LNCaP clone FGC (cell line): Measurements from ENCODE around the gene PTPRT.

Experiments used
- DNase-seq: peaks from one replicate; pipeline ENCODE4 v3.0.0-alpha.2; 2011; ENCODE audit warnings: low read depth
- H3K4me3 ChIP-seq: 2 replicates; pipeline ENCODE4 v1.5.1; 2011; ENCODE audit warnings: mild to moderate bottlenecking, low read depth, low read length, control low read depth
- CTCF ChIP-seq: IDR thresholded peaks from 2 replicates; pipeline ENCODE4 v1.5.1; 2012; ENCODE audit warnings: mild to moderate bottlenecking; ENCODE audit not compliant: control insufficient read depth, insufficient read depth; ENCODE audit errors: extremely low read depth

PTPRT gene

GRCh38 chr20:42308171-42308570, 881.5 kb downstream of the PTPRT start:
- TF ChIP-seq CTCF = no peak
- DNase-seq = no peak
- H3K4me3 ChIP-seq = no peak overlapping the region

- no peak for TF ChIP-seq CTCF
- no peak for DNase-seq
- H3K4me3 ChIP-seq = no peak overlapping the region
Observed at GRCh38 chr20:42295592-42295991, 894.1 kb downstream of the PTPRT start.

- no peak overlapping the region for H3K4me3 ChIP-seq
- no peak for TF ChIP-seq CTCF
- DNase-seq = no peak
Observed at GRCh38 chr20:42294976-42295375, 894.7 kb downstream of the PTPRT start.

- no peak for TF ChIP-seq CTCF
- H3K4me3 ChIP-seq = no peak overlapping the region
- DNase-seq = no peak
Observed at GRCh38 chr20:42281801-42282200, 907.9 kb downstream of the PTPRT start.

- no peak for TF ChIP-seq CTCF
- no peak overlapping the region for H3K4me3 ChIP-seq
- DNase-seq = no peak
Observed at GRCh38 chr20:42276718-42277602, 912.7 kb downstream of the PTPRT start.

GRCh38 chr20:42274986-42275385, 914.7 kb downstream of the PTPRT start:
- no peak for DNase-seq
- no peak overlapping the region for H3K4me3 ChIP-seq
- TF ChIP-seq CTCF = no peak

GRCh38 chr20:42272516-42272915, 917.2 kb downstream of the PTPRT start:
- no peak overlapping the region for H3K4me3 ChIP-seq
- no peak for DNase-seq
- no peak for TF ChIP-seq CTCF
